Gastrocnemius medialis (tissue), 4 donors: ENCODE results near the gene IWS1.
"Not testable (repeated sequence)": the region's sequence is repeated elsewhere in the genome, so short reads cannot be mapped to it uniquely, and the experiment has no call there.

ENCODE experiments used
- POLR2A ChIP-seq, 2 donors: fragments of 450-650 bp; IDR thresholded peaks; one replicate each; pipeline ENCODE4 v1.6.1; 2017; ENCODE audit warnings: antibody characterized with exemption in 2 of 2, mild to moderate bottlenecking in 2 of 2, moderate library complexity in 2 of 2
- TF ChIP-seq, protein P1 (sequence below), 5 experiments: fragments of 450-650 bp in 3 of 5; fragments of 200-600 bp in 2 of 5; sonication (generic) in 2 of 5; IDR thresholded peaks in 4 of 5; conservative IDR thresholded peaks in 1 of 5; 1 replicate in 4 of 5; 2 replicates in 1 of 5; pipeline ENCODE4 v1.5.1; 2016 to 2019; ENCODE audit warnings: antibody characterized with exemption in 5 of 5, mild to moderate bottlenecking in 3 of 5, moderate library complexity in 3 of 5

DNA sequence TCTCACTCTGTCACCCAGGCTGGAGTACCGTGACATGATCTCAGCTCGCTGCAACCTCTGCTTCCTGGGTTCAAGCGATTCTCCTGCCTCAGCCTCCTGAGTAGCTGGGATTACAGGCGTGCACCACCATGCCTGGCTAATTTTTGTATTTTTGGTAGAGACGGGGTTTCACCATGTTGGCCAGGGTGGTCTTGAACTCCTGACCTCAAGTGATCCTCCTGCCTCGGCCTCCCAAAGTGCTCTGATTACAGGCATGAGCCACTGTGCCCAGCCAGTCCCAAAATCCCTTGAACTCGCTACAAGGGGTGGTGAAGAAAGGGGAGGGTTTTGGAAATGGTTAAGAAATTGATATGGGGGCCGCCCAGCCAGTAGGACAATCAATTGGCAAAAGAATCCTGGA is 73.9 kb downstream of the IWS1 start:
- TF ChIP-seq, protein P1, sequence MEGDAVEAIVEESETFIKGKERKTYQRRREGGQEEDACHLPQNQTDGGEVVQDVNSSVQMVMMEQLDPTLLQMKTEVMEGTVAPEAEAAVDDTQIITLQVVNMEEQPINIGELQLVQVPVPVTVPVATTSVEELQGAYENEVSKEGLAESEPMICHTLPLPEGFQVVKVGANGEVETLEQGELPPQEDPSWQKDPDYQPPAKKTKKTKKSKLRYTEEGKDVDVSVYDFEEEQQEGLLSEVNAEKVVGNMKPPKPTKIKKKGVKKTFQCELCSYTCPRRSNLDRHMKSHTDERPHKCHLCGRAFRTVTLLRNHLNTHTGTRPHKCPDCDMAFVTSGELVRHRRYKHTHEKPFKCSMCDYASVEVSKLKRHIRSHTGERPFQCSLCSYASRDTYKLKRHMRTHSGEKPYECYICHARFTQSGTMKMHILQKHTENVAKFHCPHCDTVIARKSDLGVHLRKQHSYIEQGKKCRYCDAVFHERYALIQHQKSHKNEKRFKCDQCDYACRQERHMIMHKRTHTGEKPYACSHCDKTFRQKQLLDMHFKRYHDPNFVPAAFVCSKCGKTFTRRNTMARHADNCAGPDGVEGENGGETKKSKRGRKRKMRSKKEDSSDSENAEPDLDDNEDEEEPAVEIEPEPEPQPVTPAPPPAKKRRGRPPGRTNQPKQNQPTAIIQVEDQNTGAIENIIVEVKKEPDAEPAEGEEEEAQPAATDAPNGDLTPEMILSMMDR (IDR thresholded peaks at IDR 0.05 in 4 of 5, conservative IDR thresholded peaks at IDR 0.05 in 1 of 5), result not testable (repeated sequence)
- TF ChIP-seq POLR2A (IDR thresholded peaks at IDR 0.05), result not testable (repeated sequence)
